Activated gamma-delta T cell treated with Interleukin-2 at 50 U/mL for 16 hours (primary cell): ENCODE measurements around the gene ZMYND11.
"Not testable (repeated sequence)": the region's sequence is repeated elsewhere in the genome, so short reads cannot be mapped to it uniquely, and the experiment has no call there.

ENCODE experiments used
- DNase-seq: peaks from one replicate; pipeline ENCODE4 v3.0.0-alpha.2; 2020

ZMYND11 gene

DNA sequence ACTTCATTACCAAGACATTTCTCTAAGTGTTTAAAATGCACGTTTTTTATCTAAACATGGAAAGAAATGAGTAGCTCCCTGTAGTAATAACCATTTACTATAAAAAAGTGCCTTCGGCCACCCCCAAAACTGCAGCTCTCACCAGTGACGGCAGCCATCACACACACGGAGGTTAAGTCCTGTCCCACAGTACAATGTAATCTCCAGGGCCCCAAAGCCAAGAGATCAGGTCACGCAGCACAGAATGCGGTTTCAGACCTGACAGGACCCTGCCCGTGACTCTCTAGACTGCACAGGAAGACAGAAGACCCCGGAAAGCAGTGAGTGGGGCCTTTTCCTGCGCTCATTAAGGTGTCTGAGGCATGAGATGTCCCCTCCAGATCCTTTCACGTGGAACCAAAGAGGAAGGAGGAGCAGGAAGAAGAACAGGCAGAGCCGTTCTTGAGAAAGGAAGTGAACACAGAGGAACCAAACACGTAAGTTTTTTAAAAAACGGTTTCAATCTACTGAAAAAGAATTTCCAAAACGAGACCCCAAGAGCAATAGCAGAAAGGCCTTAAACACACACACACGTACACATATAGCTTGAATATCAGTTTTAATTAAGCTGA, 125.7 kb downstream of the ZMYND11 start:
- no peak for DNase-seq

DNA sequence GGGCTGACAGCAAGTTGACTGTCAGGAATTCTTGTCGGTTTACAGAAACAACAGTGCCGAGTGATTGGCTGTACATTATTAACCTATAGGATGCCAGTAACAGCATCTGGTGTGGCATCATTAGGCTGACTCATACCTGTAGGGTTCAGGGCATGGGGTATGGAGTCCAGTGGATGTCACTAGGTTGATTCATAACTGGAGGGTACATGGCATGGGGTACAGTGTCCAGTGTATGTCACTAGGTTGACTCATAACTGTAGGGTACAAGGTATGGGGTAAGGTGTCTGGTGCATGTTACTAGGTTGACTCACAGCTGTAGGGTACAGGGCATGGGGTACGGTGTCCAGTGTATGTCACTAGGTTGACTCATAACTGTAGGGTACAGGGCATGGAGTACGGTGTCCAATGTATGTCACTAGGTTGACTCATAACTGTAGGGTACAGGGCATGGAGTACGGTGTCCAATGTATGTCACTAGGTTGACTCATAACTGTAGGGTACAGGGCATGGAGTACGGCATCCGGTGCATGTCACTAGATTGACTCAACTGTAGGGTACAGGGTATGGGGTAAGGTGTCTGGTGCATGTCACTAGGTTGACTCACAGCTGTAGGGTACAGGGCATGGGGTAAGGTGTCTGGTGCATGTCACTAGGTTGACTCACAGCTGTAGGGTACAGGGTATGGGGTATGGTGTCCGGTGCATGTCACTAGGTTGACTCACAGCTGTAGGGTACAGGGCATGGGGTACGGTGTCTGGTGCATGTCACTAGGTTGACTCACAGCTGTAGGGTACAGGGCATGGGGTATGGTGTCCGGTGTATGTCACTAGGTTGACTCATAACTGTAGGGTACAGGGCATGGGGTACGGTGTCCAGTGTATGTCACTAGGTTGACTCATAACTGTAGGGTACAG, 129.2 kb downstream of the ZMYND11 start:
- DNase-seq: not testable (repeated sequence)

DNA sequence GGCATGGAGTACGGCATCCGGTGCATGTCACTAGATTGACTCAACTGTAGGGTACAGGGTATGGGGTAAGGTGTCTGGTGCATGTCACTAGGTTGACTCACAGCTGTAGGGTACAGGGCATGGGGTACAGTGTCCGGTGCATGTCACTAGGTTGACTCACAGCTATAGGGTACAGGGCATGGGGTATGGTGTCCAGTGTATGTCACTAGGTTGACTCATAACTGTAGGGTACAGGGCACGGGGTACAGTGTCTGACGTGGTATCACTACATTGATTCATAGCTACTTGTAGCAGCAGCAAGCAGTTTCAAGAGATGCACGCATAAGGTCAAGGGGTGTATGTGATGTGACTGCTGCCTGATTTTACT, 129.8 kb downstream of the ZMYND11 start:
- DNase-seq: not testable (repeated sequence)

DNA sequence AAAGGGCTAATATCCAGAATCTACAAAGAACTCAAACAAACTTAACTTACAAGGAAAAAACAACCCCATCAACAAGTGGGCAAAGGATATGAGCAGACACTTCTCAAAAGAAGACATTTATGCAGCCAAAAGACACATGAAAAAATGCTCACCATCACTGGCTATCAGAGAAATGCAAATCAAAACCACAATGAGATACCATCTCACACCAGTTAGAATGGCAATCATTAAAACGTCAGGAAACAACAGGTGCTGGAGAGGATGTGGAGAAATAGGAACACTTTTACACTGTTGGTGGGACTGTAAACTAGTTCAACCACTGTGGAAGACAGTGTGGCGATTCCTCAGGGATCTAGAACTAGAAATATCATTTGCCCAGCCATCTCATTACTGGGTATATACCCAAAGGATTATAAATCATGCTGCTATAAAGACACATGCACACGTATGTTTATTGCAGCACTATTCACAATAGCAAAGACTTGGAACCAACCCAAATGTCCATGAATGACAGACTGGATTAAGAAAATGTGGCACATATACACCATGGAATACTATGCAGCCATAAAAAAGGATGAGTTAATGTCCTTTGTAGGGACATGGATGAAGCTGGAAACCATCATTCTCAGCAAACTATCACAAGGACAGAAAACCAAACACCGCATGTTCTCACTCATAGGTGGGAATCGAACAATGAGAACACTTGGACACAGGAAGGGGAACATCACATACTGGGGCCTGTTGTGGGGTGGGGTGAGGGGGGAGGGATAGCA, 130.7 kb downstream of the ZMYND11 start:
- DNase-seq: not testable (repeated sequence)

DNA sequence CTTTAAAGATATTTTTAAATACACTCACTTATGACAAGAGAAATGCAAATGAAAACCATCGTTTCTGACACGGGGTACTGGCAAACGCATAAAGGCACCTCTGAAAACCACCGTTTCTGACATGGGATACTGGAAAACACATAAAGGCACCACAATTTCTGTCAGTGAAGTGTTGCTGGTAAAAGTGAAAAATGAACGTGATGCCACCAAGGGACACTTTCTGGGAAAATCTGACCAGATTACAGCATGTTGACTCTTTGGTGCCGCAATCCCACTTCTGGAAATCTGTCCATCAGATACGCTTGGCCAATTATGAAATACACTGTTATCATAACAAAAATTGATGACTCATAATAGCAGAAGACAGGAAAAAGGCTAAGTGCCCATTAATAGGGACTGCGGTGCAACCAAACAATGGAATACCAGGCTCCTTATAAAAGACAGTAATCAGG, 131.7 kb downstream of the ZMYND11 start:
- DNase-seq: no peak

DNA sequence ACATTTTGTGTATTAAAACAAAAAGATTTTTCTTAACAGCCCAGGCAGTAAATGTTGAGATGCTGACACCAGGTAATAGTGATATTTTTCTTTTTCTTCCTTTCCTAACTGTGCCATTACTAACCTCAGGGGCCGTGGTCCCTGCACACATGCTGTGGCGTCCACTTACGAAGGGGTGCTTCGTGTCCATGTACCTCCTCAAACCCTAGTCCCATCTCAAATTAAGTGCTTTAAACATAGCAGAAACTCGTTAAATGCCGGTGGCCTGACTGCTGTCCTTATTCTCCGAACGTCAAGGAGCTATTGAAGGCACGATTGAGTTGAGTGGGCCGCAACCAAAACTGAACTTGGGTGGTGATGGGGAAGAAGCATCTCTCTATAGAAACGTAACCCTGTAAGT, 132.4 kb downstream of the ZMYND11 start:
- no peak for DNase-seq

DNA sequence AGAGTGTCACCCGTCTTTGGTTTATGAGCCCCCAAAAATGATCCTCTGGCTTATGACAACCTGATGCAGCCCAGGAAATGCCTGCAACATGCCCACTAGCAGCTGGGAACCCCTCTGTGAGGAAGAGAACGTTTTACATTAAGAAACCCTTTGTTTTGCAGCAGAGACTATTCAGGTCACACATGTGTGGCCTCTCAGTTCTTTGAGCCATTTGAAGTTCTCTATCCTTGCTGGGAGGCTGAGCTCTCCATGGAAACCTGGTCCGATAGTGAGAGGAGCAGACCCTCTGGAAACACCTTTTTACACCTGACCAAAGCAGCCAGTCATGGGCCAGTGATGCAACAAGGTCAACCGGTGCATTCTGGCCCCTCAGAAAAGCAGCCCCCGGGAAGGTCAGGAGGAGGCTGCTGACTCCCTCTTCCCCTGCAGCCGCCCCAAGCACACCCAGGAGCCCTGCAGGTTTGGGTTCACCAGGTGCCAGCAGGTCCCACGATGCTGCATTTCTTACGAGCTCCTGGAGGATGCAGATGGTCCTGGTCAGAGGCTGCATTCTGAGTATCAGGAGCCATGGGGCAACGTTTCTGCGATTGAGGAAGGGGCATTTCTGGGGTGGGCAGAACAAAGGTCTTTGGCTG, 134.3 kb downstream of the ZMYND11 start:
- no peak for DNase-seq

DNA sequence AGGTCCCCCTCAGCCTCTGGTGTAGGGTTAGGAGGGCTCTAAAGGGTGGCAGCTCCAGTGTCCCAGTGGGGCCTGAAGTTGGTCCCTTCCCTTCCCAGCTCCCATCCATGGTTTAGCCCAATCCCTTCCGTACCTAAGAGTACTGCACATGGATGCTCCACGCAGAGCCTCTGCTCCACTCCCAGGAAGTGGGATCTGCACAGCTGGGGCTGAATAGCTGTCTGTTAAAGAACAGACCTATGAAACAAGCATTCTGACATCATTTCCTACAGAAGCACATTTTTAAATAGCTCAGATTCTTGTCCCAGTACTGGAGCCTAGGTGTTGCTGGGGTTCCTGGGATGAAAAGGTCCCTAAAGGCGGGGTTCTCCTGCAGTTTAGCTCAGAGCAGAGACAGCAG, 135.9 kb downstream of the ZMYND11 start:
- no peak for DNase-seq

DNA sequence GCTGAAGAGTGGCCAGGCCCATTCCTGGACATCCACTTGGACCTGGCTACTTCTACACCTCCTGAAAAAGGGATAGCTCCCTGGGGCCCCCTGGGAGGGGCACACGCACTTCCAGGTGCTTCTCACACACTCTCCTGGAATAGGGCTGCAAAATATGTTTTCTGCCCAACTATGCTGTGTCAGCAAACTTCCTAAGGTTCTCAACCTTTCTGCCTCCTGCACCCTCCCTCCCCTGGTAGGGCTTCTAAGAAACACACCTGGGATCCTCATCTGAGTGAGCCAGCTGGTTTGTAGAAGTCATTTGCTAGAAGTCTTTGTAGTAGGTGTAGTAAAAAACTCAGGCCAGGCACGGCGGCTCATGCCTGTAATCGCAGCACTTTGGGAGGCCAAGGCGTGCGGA, 136.5 kb downstream of the ZMYND11 start:
- DNase-seq: no peak

DNA sequence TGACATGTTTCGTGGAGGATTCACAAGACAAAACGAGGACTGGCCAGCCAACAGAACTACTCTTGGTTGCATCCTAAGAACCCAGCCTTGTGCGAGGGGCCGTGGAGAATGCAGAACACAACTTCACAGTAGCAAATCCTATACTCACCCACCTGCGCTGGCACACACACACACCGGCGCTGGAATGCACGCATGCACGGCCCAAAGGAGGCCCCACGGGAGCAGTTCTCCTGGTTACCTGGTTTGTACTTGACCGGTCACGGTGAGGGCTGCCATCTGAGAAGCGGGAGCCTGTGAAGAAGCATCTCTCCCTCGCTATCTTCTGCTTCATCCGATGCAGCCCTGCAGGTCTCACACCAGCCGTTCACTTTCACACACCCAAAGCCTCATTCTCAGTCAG, 137.8 kb downstream of the ZMYND11 start:
- DNase-seq: no peak

DNA sequence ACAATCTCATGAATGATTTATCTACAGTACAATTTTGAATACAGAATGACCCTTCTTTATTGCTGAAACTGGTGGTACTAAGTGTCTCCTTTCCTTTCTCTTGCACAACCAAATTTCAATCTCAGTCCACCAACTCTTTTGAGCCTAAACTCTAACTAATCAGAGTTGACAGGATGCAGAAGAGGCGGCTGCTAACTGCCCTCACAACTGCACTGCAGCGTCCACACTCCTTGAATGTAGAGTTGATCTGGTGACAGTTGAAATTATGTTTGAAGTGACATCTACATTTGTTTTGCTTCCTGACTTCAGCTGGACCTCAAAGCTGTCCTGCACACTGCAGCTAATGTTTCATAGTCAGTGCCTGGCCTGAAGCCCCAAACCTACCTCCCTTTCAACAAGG, 139.6 kb downstream of the ZMYND11 start:
- DNase-seq: no peak

DNA sequence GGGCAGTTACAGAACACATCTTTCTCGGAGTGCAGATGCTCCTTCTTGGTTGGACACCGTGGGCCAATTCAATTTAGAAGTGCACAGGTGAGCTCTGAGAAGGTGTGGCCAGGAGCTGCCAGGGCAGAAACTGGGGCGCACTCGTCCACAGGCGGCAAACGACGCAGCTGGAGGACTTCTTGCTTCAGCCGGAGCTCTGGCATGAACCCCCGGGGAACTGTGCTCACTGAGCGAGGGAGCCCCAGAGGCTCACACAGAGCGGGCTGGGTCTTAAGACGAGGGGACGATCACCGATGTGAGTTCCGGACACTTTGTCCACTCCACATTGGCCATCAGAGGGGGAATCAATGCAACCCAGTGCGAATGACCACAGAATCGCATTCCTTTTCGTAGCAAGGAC, 140.4 kb downstream of the ZMYND11 start:
- DNase-seq: no peak

DNA sequence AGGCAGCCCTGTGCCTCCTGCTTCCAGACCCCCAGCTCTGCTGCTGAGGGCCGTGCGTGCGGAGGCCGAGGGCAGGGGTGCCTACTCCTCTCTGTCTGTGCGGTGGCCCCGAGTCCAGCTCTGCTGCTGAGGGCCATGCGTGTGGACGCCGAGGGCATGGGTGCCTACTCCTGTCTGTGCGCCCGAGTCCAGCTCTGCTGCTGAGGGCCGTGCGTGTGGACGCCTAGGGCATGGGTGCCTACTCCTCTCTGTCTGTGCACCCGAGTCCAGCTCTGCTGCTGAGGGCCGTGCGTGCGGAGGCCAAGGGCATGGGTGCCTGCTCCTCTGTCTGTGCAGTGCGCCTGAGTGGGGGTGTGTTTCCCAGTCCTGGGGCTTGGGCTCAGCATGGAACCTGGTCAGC, 142.7 kb downstream of the ZMYND11 start:
- DNase-seq: no peak

DNA sequence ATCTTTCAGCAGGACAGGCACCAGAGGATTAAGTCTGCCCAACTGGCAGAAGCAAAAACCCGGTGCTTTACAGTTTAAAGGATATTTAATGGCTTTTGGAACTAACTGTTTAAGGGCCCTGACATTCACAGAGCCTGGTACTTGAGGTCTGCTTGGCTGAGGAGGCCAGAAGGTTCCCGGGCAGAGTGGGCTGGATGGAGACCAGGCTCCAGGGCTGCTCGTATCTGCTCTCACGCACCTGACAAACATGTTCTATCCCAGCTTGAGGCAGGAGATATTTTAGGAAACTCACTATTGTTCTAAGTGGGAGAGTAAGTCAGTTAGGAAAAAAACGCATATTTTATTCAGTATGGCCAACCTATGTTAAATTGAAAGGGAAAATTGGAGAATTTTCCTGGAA, 143.5 kb downstream of the ZMYND11 start:
- no peak for DNase-seq

DNA sequence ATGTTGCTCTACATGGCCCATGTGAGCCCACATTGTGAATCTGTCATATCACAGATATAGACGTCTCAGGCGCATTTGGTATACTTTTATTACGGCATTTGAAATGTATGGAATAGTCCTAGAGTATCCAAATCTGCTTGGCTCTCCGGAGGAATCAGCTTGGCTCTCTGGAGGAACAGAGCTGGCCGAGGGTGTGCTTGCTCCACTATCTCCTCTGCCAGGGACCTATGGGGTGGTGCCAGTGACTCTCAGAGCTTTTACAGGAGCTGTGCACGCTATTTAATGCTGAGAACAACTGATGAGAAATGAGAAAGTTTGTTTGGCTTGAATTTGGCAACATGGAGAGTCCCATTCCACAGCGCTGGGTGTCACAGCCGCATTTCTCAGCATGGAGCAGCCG, 144.0 kb downstream of the ZMYND11 start:
- DNase-seq: no peak

DNA sequence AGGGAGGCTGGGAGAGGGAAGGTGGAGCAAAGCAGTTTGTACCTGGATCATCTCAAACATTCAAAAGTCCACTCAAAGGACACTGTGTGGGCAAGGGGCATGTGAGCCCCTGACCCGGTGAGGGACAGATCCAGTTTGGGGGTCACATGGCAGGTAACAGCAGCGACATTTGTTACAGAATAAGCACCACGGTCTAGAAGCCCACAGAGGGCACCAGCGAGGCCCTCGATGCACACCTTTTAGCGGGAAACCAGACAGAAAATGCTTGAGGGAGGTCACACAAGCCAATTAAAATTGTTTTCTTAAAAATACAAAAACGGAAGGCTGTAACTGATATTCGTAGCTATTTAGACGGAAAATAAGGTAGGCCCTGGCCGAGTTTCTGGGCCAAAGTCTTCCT, 144.4 kb downstream of the ZMYND11 start:
- no peak for DNase-seq

DNA sequence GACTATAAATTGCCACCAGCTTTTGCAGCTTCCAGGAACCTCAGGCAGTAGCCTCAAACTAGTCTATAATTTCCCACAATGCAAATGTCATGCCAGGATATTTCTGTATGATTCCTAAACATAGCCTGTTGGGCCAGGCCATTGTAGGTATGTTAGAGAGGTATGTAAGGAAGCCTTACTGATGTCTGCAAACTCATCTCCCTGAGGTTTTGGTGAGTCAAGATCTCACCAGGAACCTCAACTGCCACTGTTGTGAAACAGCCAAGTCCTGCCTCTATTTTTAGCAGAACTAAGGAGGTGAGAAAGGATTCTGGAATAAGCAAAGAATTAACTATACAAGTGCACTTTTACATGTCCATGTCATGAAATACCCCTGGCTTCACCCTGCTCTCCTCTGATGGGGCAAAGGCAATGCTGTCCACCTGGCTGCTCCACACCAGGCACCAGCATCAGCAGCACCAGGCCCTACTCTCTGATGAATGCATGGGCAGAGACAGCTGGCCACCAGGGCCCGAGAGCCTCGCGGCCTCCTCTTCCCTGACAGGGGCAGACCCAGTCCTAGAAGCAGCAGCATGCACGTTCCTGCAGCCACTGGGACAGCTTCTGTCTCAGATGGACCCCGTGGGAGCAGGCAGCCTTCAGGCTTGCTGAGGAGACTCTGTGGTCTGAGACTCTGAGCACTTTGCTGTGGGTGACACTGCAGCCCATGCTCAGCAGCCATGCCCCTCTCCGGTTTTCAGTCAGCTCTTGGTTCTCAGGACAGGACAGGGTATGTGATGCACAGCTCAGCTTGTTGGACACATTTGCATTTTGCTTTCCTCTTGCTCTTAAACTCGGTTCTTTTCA, 147.3 kb downstream of the ZMYND11 start:
- DNase-seq: no peak

DNA sequence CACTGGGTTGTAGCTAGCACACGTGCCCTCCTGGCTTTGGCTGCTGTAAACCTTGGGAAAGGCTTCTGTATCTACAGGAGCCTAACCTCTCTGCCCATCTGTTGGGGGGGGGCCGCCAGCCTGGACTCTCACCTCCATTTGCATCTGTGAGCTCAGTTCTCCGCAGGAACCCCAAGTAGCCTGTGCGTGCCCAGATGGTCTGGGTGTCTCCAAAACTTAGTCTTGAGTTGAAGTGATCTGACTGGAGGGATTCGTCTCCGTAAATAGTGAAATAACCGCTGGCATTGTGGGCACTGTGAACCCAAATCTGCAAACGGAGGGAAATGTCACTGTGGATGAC, 147.9 kb downstream of the ZMYND11 start:
- no peak for DNase-seq

DNA sequence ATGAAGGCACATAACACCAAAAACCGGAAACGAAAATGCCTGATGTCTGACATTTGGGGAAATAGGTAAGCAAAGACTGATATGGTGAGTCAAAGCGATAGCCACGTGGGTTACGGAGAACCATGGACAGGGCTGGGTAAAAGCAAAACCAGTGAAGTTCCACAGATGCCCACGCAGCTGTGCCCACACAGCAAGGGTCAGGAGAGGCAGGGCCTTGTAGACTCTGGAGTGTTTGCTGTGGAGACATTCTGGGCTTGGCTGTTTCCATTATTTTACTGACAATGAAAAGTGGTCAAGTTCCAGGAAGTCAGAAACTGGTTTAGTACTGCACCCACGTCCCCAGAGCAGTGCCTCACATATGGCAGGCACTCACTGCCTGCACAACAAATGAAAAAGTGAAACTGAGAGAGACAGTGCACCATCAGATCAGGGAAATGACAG, 148.7 kb downstream of the ZMYND11 start:
- no peak for DNase-seq

DNA sequence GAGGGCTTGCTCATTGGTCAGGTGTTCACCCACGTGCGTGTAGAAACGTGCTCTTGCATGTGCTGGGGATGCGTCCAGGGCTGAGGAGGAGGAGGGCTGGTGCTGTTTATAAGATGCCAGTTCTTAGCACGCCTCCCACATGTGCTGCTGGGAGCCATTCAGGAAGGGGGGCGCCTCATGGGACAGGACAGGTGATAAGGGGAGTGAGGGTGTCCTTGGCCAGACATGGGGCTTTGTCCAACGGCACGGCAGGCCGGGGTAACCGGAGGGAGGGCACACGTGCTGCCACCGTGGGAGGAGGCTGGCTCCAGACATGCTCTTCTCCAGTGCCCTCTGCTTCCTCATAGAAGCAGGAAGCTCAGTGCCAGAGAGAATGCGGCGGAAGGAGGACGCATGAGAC, 150.0 kb downstream of the ZMYND11 start:
- DNase-seq: no peak

DNA sequence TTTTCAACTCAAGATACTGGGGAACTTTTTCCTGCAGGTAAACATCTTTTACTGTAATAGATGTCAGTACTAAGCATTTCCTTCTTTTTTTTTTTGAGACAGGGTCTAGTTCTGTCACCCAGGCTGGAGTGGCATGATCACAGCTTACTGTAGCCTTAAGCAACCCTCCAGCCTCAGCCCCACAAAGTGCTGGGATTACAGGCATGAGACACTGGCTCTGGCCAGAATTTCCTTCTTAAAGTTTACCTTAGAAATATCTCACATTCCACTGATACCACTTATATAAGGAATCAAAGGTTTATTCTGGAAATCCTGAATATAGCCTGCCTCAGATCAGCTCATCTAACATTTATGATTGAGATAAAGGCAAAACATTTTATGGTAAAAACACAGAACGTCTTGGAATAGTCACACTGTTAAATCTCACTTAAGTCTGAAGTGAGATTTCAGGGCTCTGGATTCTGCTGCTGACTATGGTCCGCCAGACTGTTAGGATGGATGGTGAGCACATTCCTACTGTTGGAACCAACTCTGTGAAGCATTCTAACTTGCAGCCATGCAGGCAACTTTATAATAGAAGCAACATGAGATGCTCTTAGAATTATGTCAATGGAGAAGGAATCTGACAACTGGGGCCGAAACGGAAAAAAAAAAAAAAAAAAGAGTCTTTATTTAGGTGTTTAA, 151.9 kb downstream of the ZMYND11 start:
- DNase-seq: no peak

DNA sequence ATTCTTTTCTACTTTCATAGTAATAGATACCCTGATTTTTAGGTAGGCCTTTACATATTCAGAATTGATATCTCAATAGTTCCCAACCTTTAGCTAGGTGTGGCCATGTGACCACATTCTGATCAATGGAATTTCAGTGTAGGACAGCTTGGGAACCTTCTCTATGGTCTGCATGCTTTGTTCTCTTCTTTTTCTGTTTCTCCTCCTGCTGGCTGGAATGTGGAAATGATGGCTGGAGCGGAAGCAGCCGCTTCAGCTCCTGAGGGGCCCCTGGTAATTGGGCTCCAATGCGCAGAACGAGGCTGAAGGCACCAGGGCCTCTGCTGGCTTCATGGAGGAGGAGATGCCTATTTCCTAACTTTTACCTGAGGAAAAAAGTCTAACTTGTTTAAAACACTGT, 152.6 kb downstream of the ZMYND11 start:
- DNase-seq: no peak
